CD1c-positive myeloid dendritic cell (primary cell): Measurements from ENCODE around the gene WFDC1.

Experiments
- DNase-seq: peaks from one replicate; pipeline ENCODE4 v3.0.0-alpha.2; 2016; ENCODE audit errors: extremely low spot score

The WFDC1 gene

DNA sequence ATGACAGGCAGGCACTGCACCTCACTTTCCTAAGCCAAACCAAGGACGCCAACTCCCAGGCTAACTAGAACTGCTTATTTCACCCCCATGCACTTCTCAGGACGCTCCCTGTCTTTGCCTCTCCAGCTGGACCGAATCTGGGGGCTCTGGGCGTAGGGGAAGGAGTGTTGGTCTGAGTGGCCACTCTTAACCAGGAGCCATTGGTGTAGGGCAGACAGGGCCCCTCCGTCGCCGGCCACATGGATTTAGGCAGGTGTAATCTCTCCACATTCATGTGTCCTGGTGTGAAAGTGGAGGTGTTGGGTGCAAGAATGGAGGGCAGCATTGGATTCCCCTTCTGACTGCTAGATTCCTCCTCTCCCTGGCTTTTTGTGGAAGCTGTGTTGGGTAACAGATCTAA lies 83.4 kb downstream of the WFDC1 start:
- no peak for DNase-seq

DNA sequence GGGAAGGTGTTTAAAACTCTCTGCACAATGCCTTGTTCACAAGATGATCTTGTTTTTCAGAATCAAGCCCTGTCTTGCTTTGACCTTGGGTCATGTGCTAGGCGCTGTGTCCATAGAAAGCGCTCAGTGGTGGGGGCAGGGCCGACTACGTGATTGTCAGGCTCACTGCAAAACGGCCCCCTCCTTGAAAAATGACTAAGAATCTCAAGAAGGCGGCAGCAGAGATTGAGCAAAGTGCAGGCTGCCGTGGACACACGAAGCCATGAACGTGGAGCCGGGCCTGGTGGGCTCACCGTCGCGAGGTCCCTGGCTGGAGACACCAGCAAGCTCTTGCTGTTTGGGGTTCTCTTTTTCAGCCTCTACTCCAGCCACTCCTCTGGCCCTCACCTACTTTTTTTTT lies 83.9 kb downstream of the WFDC1 start:
- DNase-seq, result no peak

DNA sequence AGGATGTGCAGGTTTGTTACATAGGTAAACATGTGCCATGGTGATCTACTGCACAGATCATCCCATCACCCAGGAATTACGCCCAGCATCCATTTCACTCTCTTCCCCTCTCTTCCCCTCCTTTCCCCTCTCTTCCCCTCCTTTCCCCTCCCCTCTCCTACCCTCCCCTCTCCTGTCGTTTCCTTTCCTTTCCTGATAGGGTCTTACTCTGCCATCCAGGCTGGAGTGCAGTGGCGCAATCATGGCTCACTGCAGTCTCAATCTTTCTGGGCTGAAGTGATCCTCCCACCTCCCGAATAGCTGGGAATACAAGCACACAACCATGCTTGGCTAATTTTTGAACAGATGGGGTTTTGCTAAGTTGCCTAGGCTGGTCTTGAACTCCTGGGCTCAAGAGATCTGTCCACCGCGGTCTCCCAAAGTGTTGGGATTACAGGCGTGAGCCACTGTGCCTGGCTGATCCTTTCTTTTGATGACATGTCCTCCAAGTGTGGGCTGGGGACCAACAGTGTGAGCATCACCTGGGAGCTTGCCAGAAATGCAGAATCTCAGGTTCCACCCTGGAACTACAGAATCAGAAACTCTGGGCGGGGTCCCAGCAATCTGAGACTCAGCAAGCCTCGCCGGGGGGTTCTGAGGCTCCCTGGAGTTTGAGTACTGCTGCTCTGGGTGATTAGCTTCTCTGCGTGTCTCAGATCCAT lies 84.5 kb downstream of the WFDC1 start:
- DNase-seq, result no peak
